ENCODE measurements around the gene PPFIA3. TPM values are rescaled to one million over a fixed set of nuclear protein-coding genes. Genes with fewer than 3 reads are reported as not detected.

The PPFIA3 gene
- total RNA-seq, 1 experiment from 2014 or later = 27.3 TPM

DNA sequence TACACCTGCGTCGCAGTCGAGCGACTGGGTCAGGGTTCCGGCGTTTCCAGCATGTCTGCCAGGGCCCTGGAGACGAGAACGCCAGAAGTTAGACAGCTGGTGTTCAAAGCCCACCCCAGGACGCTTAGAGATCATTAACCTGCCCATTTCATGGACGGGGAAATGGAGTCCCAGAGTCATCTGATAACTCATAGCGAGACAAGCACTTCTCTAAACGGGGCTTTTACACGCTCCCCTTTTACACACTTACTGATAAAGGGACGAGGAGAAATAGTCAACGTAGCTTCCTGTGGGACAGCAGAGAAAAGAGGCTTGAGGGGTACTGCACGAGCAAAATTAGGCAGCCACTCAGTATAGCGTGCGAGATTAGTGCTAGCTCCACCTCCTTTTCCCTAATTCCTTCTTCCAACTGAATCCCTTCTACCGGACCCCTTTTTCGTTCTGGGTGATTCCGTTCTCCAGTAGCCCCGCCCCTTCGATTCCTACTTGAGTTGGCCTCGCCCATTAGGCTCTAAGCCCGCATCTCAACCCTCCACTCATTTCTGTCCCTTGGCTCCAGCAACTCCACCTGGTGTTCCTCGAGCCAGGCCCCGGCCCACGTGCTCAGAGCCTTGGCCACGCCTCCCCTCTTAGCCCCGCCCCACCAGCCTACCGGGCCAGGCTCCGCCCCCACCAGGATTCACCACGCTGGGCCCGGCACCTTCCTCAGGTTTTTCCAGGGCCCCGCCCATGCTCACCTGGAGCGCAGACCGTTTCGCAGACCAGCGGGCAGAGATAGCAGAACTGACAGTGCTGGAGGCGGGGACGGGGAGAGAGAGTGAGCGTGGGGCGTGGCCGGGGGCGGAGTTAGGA, 32.1 kb downstream of the PPFIA3 start (continued):
- no peak for TF ChIP-seq NR1H2 (CRISPR knock-in tag; IDR thresholded peaks at IDR 0.05)
- TF ChIP-seq MXD4 (CRISPR knock-in tag; IDR thresholded peaks at IDR 0.05; ENCODE audit: borderline replicate concordance) = no peak
- TF ChIP-seq, protein P1, sequence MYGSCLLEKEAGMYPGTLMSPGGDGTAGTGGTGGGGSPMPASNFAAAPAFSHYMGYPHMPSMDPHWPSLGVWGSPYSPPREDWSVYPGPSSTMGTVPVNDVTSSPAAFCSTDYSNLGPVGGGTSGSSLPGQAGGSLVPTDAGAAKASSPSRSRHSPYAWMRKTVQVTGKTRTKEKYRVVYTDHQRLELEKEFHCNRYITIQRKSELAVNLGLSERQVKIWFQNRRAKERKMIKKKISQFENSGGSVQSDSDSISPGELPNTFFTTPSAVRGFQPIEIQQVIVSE (CRISPR knock-in tag; IDR thresholded peaks at IDR 0.05; ENCODE audit: borderline replicate concordance) = no peak
- TF ChIP-seq, protein P2, sequence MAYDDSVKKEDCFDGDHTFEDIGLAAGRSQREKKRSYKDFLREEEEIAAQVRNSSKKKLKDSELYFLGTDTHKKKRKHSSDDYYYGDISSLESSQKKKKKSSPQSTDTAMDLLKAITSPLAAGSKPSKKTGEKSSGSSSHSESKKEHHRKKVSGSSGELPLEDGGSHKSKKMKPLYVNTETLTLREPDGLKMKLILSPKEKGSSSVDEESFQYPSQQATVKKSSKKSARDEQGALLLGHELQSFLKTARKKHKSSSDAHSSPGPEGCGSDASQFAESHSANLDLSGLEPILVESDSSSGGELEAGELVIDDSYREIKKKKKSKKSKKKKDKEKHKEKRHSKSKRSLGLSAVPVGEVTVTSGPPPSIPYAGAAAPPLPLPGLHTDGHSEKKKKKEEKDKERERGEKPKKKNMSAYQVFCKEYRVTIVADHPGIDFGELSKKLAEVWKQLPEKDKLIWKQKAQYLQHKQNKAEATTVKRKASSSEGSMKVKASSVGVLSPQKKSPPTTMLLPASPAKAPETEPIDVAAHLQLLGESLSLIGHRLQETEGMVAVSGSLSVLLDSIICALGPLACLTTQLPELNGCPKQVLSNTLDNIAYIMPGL (CRISPR knock-in tag; IDR thresholded peaks at IDR 0.05) = no peak
- TF ChIP-seq, protein P3, sequence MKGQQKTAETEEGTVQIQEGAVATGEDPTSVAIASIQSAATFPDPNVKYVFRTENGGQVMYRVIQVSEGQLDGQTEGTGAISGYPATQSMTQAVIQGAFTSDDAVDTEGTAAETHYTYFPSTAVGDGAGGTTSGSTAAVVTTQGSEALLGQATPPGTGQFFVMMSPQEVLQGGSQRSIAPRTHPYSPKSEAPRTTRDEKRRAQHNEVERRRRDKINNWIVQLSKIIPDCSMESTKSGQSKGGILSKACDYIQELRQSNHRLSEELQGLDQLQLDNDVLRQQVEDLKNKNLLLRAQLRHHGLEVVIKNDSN (CRISPR knock-in tag; IDR thresholded peaks at IDR 0.05) = peak; percentile 89
- TF ChIP-seq ZNF423 (CRISPR knock-in tag; IDR thresholded peaks at IDR 0.05) = no peak
- TF ChIP-seq TEAD1 (CRISPR knock-in tag; IDR thresholded peaks at IDR 0.05) = no peak
- no peak for TF ChIP-seq TCF7 (CRISPR knock-in tag; IDR thresholded peaks at IDR 0.05; ENCODE audit: low read depth)
- TF ChIP-seq NR2C2 (CRISPR knock-in tag; IDR thresholded peaks at IDR 0.05) = no peak
- no peak for TF ChIP-seq GABPB1 (CRISPR knock-in tag; IDR thresholded peaks at IDR 0.05)
- TF ChIP-seq, protein P4, sequence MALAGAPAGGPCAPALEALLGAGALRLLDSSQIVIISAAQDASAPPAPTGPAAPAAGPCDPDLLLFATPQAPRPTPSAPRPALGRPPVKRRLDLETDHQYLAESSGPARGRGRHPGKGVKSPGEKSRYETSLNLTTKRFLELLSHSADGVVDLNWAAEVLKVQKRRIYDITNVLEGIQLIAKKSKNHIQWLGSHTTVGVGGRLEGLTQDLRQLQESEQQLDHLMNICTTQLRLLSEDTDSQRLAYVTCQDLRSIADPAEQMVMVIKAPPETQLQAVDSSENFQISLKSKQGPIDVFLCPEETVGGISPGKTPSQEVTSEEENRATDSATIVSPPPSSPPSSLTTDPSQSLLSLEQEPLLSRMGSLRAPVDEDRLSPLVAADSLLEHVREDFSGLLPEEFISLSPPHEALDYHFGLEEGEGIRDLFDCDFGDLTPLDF (CRISPR knock-in tag; IDR thresholded peaks at IDR 0.05) = no peak
- TF ChIP-seq, protein P5, sequence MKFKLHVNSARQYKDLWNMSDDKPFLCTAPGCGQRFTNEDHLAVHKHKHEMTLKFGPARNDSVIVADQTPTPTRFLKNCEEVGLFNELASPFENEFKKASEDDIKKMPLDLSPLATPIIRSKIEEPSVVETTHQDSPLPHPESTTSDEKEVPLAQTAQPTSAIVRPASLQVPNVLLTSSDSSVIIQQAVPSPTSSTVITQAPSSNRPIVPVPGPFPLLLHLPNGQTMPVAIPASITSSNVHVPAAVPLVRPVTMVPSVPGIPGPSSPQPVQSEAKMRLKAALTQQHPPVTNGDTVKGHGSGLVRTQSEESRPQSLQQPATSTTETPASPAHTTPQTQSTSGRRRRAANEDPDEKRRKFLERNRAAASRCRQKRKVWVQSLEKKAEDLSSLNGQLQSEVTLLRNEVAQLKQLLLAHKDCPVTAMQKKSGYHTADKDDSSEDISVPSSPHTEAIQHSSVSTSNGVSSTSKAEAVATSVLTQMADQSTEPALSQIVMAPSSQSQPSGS (CRISPR knock-in tag; IDR thresholded peaks at IDR 0.05; ENCODE audit: borderline replicate concordance, low read depth) = no peak
- TF ChIP-seq, protein P6, sequence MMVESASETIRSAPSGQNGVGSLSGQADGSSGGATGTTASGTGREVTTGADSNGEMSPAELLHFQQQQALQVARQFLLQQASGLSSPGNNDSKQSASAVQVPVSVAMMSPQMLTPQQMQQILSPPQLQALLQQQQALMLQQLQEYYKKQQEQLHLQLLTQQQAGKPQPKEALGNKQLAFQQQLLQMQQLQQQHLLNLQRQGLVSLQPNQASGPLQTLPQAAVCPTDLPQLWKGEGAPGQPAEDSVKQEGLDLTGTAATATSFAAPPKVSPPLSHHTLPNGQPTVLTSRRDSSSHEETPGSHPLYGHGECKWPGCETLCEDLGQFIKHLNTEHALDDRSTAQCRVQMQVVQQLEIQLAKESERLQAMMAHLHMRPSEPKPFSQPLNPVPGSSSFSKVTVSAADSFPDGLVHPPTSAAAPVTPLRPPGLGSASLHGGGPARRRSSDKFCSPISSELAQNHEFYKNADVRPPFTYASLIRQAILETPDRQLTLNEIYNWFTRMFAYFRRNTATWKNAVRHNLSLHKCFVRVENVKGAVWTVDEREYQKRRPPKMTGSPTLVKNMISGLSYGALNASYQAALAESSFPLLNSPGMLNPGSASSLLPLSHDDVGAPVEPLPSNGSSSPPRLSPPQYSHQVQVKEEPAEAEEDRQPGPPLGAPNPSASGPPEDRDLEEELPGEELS (CRISPR knock-in tag; IDR thresholded peaks at IDR 0.05) = 0 out of 2 replicates have a peak, but pooled peaks have one; percentile 67
- no peak for TF ChIP-seq KAT7 (CRISPR knock-in tag; IDR thresholded peaks at IDR 0.05; ENCODE audit: borderline replicate concordance)
- peak; percentile 75; the same call in 1 of the 2 replicates for TF ChIP-seq ETV6 (CRISPR knock-in tag; IDR thresholded peaks at IDR 0.05)
- TF ChIP-seq, protein P7, sequence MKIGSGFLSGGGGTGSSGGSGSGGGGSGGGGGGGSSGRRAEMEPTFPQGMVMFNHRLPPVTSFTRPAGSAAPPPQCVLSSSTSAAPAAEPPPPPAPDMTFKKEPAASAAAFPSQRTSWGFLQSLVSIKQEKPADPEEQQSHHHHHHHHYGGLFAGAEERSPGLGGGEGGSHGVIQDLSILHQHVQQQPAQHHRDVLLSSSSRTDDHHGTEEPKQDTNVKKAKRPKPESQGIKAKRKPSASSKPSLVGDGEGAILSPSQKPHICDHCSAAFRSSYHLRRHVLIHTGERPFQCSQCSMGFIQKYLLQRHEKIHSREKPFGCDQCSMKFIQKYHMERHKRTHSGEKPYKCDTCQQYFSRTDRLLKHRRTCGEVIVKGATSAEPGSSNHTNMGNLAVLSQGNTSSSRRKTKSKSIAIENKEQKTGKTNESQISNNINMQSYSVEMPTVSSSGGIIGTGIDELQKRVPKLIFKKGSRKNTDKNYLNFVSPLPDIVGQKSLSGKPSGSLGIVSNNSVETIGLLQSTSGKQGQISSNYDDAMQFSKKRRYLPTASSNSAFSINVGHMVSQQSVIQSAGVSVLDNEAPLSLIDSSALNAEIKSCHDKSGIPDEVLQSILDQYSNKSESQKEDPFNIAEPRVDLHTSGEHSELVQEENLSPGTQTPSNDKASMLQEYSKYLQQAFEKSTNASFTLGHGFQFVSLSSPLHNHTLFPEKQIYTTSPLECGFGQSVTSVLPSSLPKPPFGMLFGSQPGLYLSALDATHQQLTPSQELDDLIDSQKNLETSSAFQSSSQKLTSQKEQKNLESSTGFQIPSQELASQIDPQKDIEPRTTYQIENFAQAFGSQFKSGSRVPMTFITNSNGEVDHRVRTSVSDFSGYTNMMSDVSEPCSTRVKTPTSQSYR (CRISPR knock-in tag; IDR thresholded peaks at IDR 0.05) = no peak
- TF ChIP-seq, protein P8, sequence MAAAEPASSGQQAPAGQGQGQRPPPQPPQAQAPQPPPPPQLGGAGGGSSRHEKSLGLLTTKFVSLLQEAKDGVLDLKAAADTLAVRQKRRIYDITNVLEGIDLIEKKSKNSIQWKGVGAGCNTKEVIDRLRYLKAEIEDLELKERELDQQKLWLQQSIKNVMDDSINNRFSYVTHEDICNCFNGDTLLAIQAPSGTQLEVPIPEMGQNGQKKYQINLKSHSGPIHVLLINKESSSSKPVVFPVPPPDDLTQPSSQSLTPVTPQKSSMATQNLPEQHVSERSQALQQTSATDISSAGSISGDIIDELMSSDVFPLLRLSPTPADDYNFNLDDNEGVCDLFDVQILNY (CRISPR knock-in tag; IDR thresholded peaks at IDR 0.05) = no peak
- TF ChIP-seq, protein P9, sequence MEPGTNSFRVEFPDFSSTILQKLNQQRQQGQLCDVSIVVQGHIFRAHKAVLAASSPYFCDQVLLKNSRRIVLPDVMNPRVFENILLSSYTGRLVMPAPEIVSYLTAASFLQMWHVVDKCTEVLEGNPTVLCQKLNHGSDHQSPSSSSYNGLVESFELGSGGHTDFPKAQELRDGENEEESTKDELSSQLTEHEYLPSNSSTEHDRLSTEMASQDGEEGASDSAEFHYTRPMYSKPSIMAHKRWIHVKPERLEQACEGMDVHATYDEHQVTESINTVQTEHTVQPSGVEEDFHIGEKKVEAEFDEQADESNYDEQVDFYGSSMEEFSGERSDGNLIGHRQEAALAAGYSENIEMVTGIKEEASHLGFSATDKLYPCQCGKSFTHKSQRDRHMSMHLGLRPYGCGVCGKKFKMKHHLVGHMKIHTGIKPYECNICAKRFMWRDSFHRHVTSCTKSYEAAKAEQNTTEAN (CRISPR knock-in tag; IDR thresholded peaks at IDR 0.05) = no peak
- TF ChIP-seq ZNF671 (CRISPR knock-in tag; IDR thresholded peaks at IDR 0.05) = no peak
- TF ChIP-seq ZNF138 (CRISPR knock-in tag; conservative IDR thresholded peaks at IDR 0.05) = no peak
- no peak for TF ChIP-seq TEAD4 (CRISPR knock-in tag; IDR thresholded peaks at IDR 0.05)
- TF ChIP-seq SOX15 (CRISPR knock-in tag; IDR thresholded peaks at IDR 0.05) = no peak
- TF ChIP-seq ESRRA (CRISPR knock-in tag; IDR thresholded peaks at IDR 0.05; ENCODE audit: borderline replicate concordance) = no peak
- TF ChIP-seq, protein P10, sequence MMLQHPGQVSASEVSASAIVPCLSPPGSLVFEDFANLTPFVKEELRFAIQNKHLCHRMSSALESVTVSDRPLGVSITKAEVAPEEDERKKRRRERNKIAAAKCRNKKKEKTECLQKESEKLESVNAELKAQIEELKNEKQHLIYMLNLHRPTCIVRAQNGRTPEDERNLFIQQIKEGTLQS (CRISPR knock-in tag; conservative IDR thresholded peaks at IDR 0.05) = no peak
- 0 out of 2 replicates have a peak, but pooled peaks have one; percentile 43 for TF ChIP-seq ZNF232 (CRISPR knock-in tag; IDR thresholded peaks at IDR 0.05)
